SK-N-SH treated with all-trans-retinoic acid at 6 μM for 48 hours (cell line): ENCODE data around the gene IL31.

Experiments
- GLIS3 ChIP-seq: fragments of 250-450 bp; sonication (Bioruptor Pico); IDR thresholded peaks from 2 replicates; pipeline ENCODE4 v1.5.0; 2020; ENCODE audit warnings: mild to moderate bottlenecking, moderate library complexity
- PATZ1 ChIP-seq: fragments of 250-450 bp; sonication (Bioruptor Pico); IDR thresholded peaks from 2 replicates; pipeline ENCODE4 v1.8.0; 2020; ENCODE audit warnings: mild to moderate bottlenecking, moderate library complexity, borderline replicate concordance
- RARB ChIP-seq: fragments of 250-450 bp; sonication (Bioruptor Pico); IDR thresholded peaks from 2 replicates; pipeline ENCODE4 v1.8.0; 2021; ENCODE audit warnings: mild to moderate bottlenecking, moderate library complexity
- TSHZ2 ChIP-seq: fragments of 250-450 bp; sonication (Bioruptor Pico); IDR thresholded peaks from 2 replicates; pipeline ENCODE4 v1.5.0; 2020; ENCODE audit warnings: mild to moderate bottlenecking, moderate library complexity
- ZNF565 ChIP-seq: fragments of 450-650 bp; formaldehyde crosslinking; conservative IDR thresholded peaks from 2 replicates; pipeline ENCODE4 v1.5.0; 2020; ENCODE audit warnings: low read depth, mild to moderate bottlenecking, moderate library complexity
- ZNF8 ChIP-seq: fragments of 450-650 bp; formaldehyde crosslinking; IDR thresholded peaks from 2 replicates; pipeline ENCODE4 v1.5.0; 2020; ENCODE audit warnings: mild to moderate bottlenecking, moderate library complexity

- no peak for TF ChIP-seq RARB (CRISPR knock-in tag)
- no peak for TF ChIP-seq TSHZ2 (CRISPR knock-in tag)
- no peak for TF ChIP-seq ZNF565 (CRISPR knock-in tag)
- no peak for TF ChIP-seq PATZ1 (CRISPR knock-in tag)
- no peak for TF ChIP-seq GLIS3 (CRISPR knock-in tag)
- no peak for TF ChIP-seq ZNF8 (CRISPR knock-in tag)
Observed at GRCh38 chr12:122190842-122191668, 17.0 kb upstream of the IL31 start.
